Trophoblast cell (in vitro differentiated cells and primary cell): Measurements from ENCODE around the gene GPSM1.
"Not testable (repeated sequence)": the region's sequence is repeated elsewhere in the genome, so short reads cannot be mapped to it uniquely, and the experiment has no call there.

ENCODE experiments used
- DNase-seq, 2 donors: peaks; one replicate each; pipeline ENCODE4 v3.0.0-alpha.2; 2016
- H2AFZ ChIP-seq: 2 replicates; pipeline ENCODE4 v1.6.1; 2013; ENCODE audit warnings: low read length, moderate library complexity, mild to moderate bottlenecking; ENCODE audit not compliant: insufficient read depth, poor library complexity
- H2AK5ac ChIP-seq: 2 replicates; pipeline ENCODE4 v1.6.1; 2013; ENCODE audit warnings: mild to moderate bottlenecking, low read length
- H2BK120ac ChIP-seq: 2 replicates; pipeline ENCODE4 v1.6.1; 2013; ENCODE audit warnings: low read length, mild to moderate bottlenecking, moderate library complexity; ENCODE audit not compliant: insufficient read depth, poor library complexity
- H2BK12ac ChIP-seq: 2 replicates; pipeline ENCODE4 v1.6.1; 2013; ENCODE audit warnings: mild to moderate bottlenecking, low read length, moderate library complexity
- H2BK5ac ChIP-seq: 2 replicates; pipeline ENCODE4 v1.6.1; 2013; ENCODE audit warnings: low read length, low read depth, moderate library complexity, mild to moderate bottlenecking; ENCODE audit not compliant: poor library complexity
- H3K14ac ChIP-seq: 2 replicates; pipeline ENCODE4 v1.6.1; 2013; ENCODE audit warnings: mild to moderate bottlenecking, low read length
- H3K18ac ChIP-seq: 2 replicates; pipeline ENCODE4 v1.6.1; 2013; ENCODE audit warnings: mild to moderate bottlenecking, low read length
- H3K23ac ChIP-seq: 2 replicates; pipeline ENCODE4 v1.6.1; 2013; ENCODE audit warnings: low read length
- H3K27ac ChIP-seq: 2 replicates; pipeline ENCODE4 v1.5.1; 2013; ENCODE audit warnings: low read depth, mild to moderate bottlenecking, inconsistent platforms, low read length, moderate library complexity
- H3K27me3 ChIP-seq: 2 replicates; pipeline ENCODE4 v1.6.1; 2013; ENCODE audit warnings: inconsistent platforms, mild to moderate bottlenecking, low read length, moderate library complexity; ENCODE audit not compliant: insufficient read depth
- H3K36me3 ChIP-seq, 2 experiments: 1 replicate in 1 of 2; 2 replicates in 1 of 2; pipeline ENCODE4 v1.6.1; 2013; ENCODE audit warnings: low read length in 2 of 2, mild to moderate bottlenecking in 2 of 2, moderate library complexity in 1 of 2; ENCODE audit not compliant: insufficient read depth in 2 of 2, control insufficient read depth in 1 of 2
- H3K4ac ChIP-seq: 2 replicates; pipeline ENCODE4 v1.6.1; 2013; ENCODE audit warnings: low read depth, mild to moderate bottlenecking, low read length, moderate library complexity
- H3K4me1 ChIP-seq, 2 experiments: 1 replicate in 1 of 2; 2 replicates in 1 of 2; pipeline ENCODE4 v1.6.1; 2013; ENCODE audit warnings: low read length in 2 of 2, mild to moderate bottlenecking in 2 of 2, moderate library complexity in 1 of 2; ENCODE audit not compliant: insufficient read depth in 2 of 2, control insufficient read depth in 1 of 2
- H3K4me2 ChIP-seq: 2 replicates; pipeline ENCODE4 v1.6.1; 2013; ENCODE audit warnings: inconsistent platforms, mild to moderate bottlenecking, low read length, moderate library complexity
- H3K4me3 ChIP-seq: 2 replicates; pipeline ENCODE4 v1.5.1; 2013; ENCODE audit warnings: mild to moderate bottlenecking, low read depth, low read length, inconsistent platforms
- H3K79me1 ChIP-seq: one replicate; pipeline ENCODE4 v1.6.1; 2013; ENCODE audit warnings: low read length
- H3K79me2 ChIP-seq: 2 replicates; pipeline ENCODE4 v1.6.1; 2013; ENCODE audit warnings: low read length, mild to moderate bottlenecking; ENCODE audit not compliant: control insufficient read depth, insufficient read depth, poor library complexity
- H3K9ac ChIP-seq: 2 replicates; pipeline ENCODE4 v1.6.1; 2013; ENCODE audit warnings: mild to moderate bottlenecking, low read length
- H3K9me3 ChIP-seq: 2 replicates; pipeline ENCODE4 v1.6.1; 2013; ENCODE audit warnings: low read depth, mild to moderate bottlenecking, control low read depth, inconsistent platforms, low read length; ENCODE audit not compliant: insufficient read depth
- H4K12ac ChIP-seq: 2 replicates; pipeline ENCODE4 v1.6.1; 2013; ENCODE audit warnings: low read depth, mild to moderate bottlenecking, low read length, moderate library complexity
- H4K8ac ChIP-seq: 2 replicates; pipeline ENCODE4 v1.6.1; 2013; ENCODE audit warnings: low read depth, mild to moderate bottlenecking, low read length, moderate library complexity
- H4K91ac ChIP-seq: one replicate; pipeline ENCODE4 v1.6.1; 2013; ENCODE audit warnings: low read depth, mild to moderate bottlenecking, low read length, moderate library complexity
- WGBS: extraction: QIAGEN DNeasy Blood & Tissue Kit; methylation state at CpG from one replicate; pipeline ENCODE4 v1.1.7; 2013; ENCODE audit warnings: missing lambda C conversion rate; ENCODE audit not compliant: insufficient read length, insufficient coverage; ENCODE audit errors: extremely low coverage; 5-methylcytosine and 5-hydroxymethylcytosine counted together

GPSM1 gene

DNA sequence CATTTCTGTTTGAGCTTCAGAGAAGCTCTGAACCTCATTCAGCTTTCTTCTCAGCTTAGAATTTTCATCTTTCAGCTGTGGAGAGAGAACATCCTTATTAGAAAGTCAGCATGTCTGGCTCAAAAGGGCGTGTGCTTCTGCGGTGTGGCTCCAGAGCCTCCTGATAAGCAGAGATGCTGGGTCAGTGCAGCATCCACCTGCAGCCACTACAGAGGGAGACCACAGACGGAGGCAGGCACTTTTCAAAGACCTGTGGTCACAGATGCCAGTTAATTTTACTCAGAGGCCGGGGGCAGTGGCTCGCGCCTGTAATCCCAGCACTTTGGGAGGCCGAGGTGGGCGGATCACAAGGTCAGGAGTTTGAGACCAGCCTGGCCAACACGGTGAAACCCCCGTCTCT lies 78.6 kb downstream of the GPSM1 start:
- not testable (repeated sequence) for H3K9me3 ChIP-seq, H2AFZ ChIP-seq, H3K27ac ChIP-seq, H3K14ac ChIP-seq, H2BK120ac ChIP-seq, H2BK5ac ChIP-seq, H3K4me3 ChIP-seq, H3K23ac ChIP-seq, H2AK5ac ChIP-seq, H4K12ac ChIP-seq, H3K27me3 ChIP-seq, H2BK12ac ChIP-seq, H4K91ac ChIP-seq, H3K4me2 ChIP-seq, H3K9ac ChIP-seq, DNase-seq, H3K18ac ChIP-seq, H4K8ac ChIP-seq, H3K4ac ChIP-seq
- Histone ChIP-seq H3K79me1 (peaks cover 13% of the 10 kb centered on the region), H3K4me1 (peaks cover 18% of the 10 kb centered on the region in 2 experiments), H3K79me2 (peaks cover 11% of the 10 kb centered on the region), H3K36me3 (peaks cover 40 to 43% of the 10 kb centered on the region in 2 experiments)
- no CpG with 5 or more reads among the region's 10 CpGs for WGBS

DNA sequence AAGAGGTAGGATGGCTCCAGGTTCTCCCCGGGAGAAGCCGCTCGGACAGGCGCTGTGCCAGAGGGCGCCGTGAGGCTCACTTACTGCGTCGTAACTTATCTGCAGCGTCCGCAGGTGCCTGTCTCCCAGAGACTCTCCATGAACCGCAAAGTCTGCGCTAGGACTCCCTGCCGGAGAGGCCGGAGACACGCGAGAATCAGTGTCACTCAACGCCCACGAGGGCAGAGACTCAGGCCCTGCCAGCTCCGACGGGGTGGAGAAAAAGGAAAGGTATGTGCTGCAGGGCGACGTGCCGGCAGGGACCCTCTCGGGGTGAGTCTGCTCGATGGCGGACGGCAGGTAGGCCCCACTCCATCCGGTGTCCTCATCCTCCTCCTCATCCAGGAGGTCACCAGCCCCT lies 79.7 kb downstream of the GPSM1 start:
- H3K9me3 ChIP-seq, H4K8ac ChIP-seq, H3K23ac ChIP-seq, H2BK5ac ChIP-seq, H3K4me3 ChIP-seq, DNase-seq, H2BK12ac ChIP-seq, H3K18ac ChIP-seq, H3K4me2 ChIP-seq, H2AK5ac ChIP-seq, H2BK120ac ChIP-seq, H3K4ac ChIP-seq, H3K27ac ChIP-seq, H3K9ac ChIP-seq, H4K12ac ChIP-seq, H3K14ac ChIP-seq, H4K91ac ChIP-seq, H2AFZ ChIP-seq, H3K27me3 ChIP-seq: not testable (repeated sequence)
- peaks cover 42 to 44% of the 10 kb centered on the region in 2 experiments for H3K36me3 ChIP-seq
- peaks cover 18% of the 10 kb centered on the region for H3K79me2 ChIP-seq
- H3K4me1 ChIP-seq = peaks cover 8 to 17% of the 10 kb centered on the region in 2 experiments
- H3K79me1 ChIP-seq = peaks cover 11% of the 10 kb centered on the region
- WGBS = no CpG with 5 or more reads among the region's 28 CpGs

DNA sequence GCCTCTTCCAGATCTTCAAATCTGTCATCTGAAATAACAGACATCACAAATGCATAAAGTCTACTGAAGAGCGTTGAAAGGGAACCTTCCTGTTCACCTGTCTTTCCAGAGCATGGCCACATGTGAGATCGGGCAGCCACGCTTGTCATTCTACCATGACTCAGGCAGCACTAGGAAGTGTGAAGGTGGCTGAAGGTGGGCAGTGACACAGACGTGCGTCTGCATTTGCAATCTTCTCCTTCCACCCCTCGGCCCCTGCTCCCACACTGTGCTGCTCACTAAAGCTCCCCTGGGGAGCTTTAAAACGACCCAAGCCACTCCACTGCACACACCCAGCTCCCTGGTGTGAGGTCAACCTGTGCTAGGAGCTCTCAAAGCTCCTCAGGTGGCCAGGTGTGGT lies 80.6 kb downstream of the GPSM1 start:
- H3K36me3 ChIP-seq = peaks cover 40 to 45% of the 10 kb centered on the region in 2 experiments
- H2AFZ ChIP-seq = no peak overlapping the region
- H3K23ac ChIP-seq = no peak overlapping the region
- no peak overlapping the region for H3K9ac ChIP-seq
- H2BK12ac ChIP-seq = no peak overlapping the region
- peaks cover 18% of the 10 kb centered on the region for H3K79me2 ChIP-seq
- no peak overlapping the region for H2AK5ac ChIP-seq
- no peak for DNase-seq
- no peaks in the 10 kb centered on the region for H3K9me3 ChIP-seq
- H3K18ac ChIP-seq = no peak overlapping the region
- no peak overlapping the region for H3K14ac ChIP-seq
- H4K8ac ChIP-seq = no peak overlapping the region
- peaks cover 7 to 16% of the 10 kb centered on the region in 2 experiments for H3K4me1 ChIP-seq
- H2BK5ac ChIP-seq = no peak overlapping the region
- H3K27ac ChIP-seq = no peak overlapping the region
- WGBS = no CpG with 5 or more reads among the region's 7 CpGs
- H3K4me3 ChIP-seq = no peak overlapping the region
- no peaks in the 10 kb centered on the region for H3K27me3 ChIP-seq
- peaks cover 11% of the 10 kb centered on the region for H3K79me1 ChIP-seq
- H2BK120ac ChIP-seq = no peak overlapping the region
- no peak overlapping the region for H4K91ac ChIP-seq
- H4K12ac ChIP-seq = no peak overlapping the region
- no peak overlapping the region for H3K4ac ChIP-seq
- no peak overlapping the region for H3K4me2 ChIP-seq
